Measurements from ENCODE around the gene DIP2A.

Gene DIP2A

DNA sequence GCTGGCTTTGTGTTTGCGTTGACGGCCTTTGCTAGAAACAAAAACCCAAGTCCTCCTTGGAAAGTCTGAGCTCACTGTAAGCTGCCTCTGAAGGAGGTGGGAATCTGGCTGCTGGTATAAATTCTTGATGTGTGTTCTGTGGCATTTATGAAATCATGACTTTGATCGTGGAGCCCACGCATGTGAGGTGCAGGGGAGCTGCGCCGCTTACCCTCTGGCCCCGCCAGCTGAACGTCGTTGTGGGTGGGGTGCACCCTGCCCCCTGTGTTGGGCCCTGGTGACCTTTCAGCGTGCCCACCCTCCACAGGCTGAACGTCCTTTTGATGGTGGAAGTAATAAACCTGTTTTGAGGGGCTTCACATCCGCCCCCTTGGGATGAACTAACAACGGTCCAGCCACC, 21.2 kb upstream of the DIP2A start:
- H3K4me2 ChIP-seq, result no peak overlapping the region
- TF ChIP-seq, protein P1, sequence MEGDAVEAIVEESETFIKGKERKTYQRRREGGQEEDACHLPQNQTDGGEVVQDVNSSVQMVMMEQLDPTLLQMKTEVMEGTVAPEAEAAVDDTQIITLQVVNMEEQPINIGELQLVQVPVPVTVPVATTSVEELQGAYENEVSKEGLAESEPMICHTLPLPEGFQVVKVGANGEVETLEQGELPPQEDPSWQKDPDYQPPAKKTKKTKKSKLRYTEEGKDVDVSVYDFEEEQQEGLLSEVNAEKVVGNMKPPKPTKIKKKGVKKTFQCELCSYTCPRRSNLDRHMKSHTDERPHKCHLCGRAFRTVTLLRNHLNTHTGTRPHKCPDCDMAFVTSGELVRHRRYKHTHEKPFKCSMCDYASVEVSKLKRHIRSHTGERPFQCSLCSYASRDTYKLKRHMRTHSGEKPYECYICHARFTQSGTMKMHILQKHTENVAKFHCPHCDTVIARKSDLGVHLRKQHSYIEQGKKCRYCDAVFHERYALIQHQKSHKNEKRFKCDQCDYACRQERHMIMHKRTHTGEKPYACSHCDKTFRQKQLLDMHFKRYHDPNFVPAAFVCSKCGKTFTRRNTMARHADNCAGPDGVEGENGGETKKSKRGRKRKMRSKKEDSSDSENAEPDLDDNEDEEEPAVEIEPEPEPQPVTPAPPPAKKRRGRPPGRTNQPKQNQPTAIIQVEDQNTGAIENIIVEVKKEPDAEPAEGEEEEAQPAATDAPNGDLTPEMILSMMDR (conservative IDR thresholded peaks at IDR 0.05; ENCODE audit: low read depth, low read length), result no peak
- no peaks in the 10 kb centered on the region for H3K79me2 ChIP-seq (ENCODE audit: insufficient read depth, low read depth)
- no peak overlapping the region for H3K9ac ChIP-seq
- H3K27me3 ChIP-seq (ENCODE audit: insufficient read depth, low read depth), result no peaks in the 10 kb centered on the region
- H3K27ac ChIP-seq, result no peak overlapping the region
- H3K4me3 ChIP-seq (IDR thresholded peaks at IDR 0.05; ENCODE audit: insufficient read depth, low read depth, low read length), result no peak overlapping the region
- H3K4me1 ChIP-seq (ENCODE audit: low read depth, poor library complexity, severe bottlenecking), result no peaks in the 10 kb centered on the region
- no peak overlapping the region for H2AFZ ChIP-seq (ENCODE audit: low read depth)
- no peaks in the 10 kb centered on the region for H4K20me1 ChIP-seq (ENCODE audit: insufficient read depth)
- no peaks in the 10 kb centered on the region for H3K36me3 ChIP-seq (ENCODE audit: insufficient read depth)

DNA sequence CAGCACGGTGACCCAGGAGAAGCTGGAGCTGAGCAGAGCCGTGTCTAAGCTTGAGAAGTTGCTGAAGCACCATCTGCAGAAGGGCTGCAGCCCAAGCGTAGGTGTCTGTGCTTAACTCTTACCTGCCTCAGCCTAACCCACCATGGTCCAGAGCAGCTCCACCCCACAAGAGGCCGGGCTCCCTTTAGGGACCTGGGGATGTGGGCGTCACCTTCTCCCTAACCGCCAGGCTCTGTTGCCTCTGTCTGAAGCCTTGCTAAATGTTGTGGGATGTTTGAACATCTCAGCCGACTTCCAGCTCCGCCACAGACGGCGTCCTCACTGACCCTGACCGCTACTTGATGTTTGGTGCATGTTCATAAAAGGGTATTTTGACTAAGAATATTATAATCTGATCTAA, 20.4 kb upstream of the DIP2A start:
- H3K4me3 ChIP-seq (IDR thresholded peaks at IDR 0.05; ENCODE audit: insufficient read depth, low read depth, low read length), result no peak overlapping the region
- no peaks in the 10 kb centered on the region for H3K36me3 ChIP-seq (ENCODE audit: insufficient read depth)
- no peak overlapping the region for H3K9ac ChIP-seq

DNA sequence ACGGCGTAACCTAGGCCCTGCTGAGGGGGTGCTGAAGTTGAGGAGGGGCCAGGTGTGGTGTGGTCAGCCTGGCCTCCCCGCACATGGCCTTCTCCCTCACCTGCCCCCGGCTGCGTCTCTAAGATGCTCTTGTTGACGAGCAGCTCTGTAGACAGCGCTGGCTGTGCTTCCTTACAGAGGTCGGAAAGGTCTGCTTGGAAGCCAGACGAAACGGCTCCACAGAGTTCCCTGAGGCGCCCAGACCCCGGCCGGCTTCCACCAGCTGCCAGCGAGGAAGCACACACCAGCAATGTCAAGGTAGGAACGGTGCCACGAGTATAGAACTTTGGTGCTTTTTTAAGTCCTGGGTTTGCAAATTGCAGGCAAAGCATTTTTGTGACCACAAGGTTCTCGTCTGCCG, 18.8 kb upstream of the DIP2A start:
- Histone ChIP-seq H3K4me2 (no peak overlapping the region), H3K9ac (no peak overlapping the region), H3K36me3 (ENCODE audit: insufficient read depth) (no peaks in the 10 kb centered on the region), H4K20me1 (ENCODE audit: insufficient read depth) (no peaks in the 10 kb centered on the region), H3K4me3 (IDR thresholded peaks at IDR 0.05; ENCODE audit: insufficient read depth, low read depth, low read length) (no peak overlapping the region), H3K4me1 (ENCODE audit: low read depth, poor library complexity, severe bottlenecking) (no peaks in the 10 kb centered on the region), H3K79me2 (ENCODE audit: insufficient read depth, low read depth) (no peaks in the 10 kb centered on the region), H3K27me3 (ENCODE audit: insufficient read depth, low read depth) (no peaks in the 10 kb centered on the region), H3K27ac (no peak overlapping the region), H2AFZ (ENCODE audit: low read depth) (no peak overlapping the region)
- TF ChIP-seq, protein P1 (conservative IDR thresholded peaks at IDR 0.05; ENCODE audit: low read depth, low read length), result no peak

More for the DNA sequence above, 20.4 kb upstream of the DIP2A start:
- Histone ChIP-seq H3K4me1 (ENCODE audit: low read depth, poor library complexity, severe bottlenecking) (no peaks in the 10 kb centered on the region), H3K27ac (no peak overlapping the region), H4K20me1 (ENCODE audit: insufficient read depth) (no peaks in the 10 kb centered on the region), H2AFZ (ENCODE audit: low read depth) (no peak overlapping the region), H3K79me2 (ENCODE audit: insufficient read depth, low read depth) (no peaks in the 10 kb centered on the region), H3K4me2 (no peak overlapping the region), H3K27me3 (ENCODE audit: insufficient read depth, low read depth) (no peaks in the 10 kb centered on the region)
- TF ChIP-seq, protein P1 (conservative IDR thresholded peaks at IDR 0.05; ENCODE audit: low read depth, low read length), result no peak

DNA sequence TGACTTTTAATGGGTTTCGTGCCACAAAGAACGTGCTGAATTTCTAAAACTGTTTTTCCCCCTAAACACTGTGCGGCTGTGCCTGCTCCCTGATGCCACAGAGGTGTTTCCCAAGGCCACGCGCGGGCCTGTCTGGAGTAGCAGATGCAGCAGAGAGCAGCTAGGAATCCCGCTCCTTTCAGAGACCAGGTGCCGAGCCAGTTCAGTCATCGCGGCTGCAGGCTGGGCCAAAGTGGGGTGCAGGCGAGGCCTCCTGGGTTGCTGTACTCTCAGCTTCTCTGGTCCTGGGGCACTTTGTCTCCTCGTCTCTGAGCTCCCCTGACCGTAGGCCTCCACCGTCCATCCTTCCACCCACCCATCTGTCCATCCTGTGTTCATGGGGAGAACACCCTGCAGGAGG, 17.4 kb upstream of the DIP2A start:
- Histone ChIP-seq H3K36me3 (ENCODE audit: insufficient read depth) (no peaks in the 10 kb centered on the region), H3K27me3 (ENCODE audit: insufficient read depth, low read depth) (no peaks in the 10 kb centered on the region), H3K79me2 (ENCODE audit: insufficient read depth, low read depth) (no peaks in the 10 kb centered on the region), H3K27ac (no peak overlapping the region), H3K4me3 (IDR thresholded peaks at IDR 0.05; ENCODE audit: insufficient read depth, low read depth, low read length) (no peak overlapping the region), H3K4me2 (no peak overlapping the region), H3K4me1 (ENCODE audit: low read depth, poor library complexity, severe bottlenecking) (no peaks in the 10 kb centered on the region), H4K20me1 (ENCODE audit: insufficient read depth) (no peaks in the 10 kb centered on the region), H2AFZ (ENCODE audit: low read depth) (no peak overlapping the region), H3K9ac (no peak overlapping the region)
- TF ChIP-seq, protein P1 (conservative IDR thresholded peaks at IDR 0.05; ENCODE audit: low read depth, low read length), result no peak
